Measurements from ENCODE around the gene MAPK7.

Gene MAPK7

GRCh38 chr17:19331543-19332245 is 46.6 kb upstream of the MAPK7 start:
- POLR2A ChIA-PET = interaction anchor here (0.7 kb wide), 1 partner anchor 740 kb away, joined by 3 read pairs; no protein-coding TSS in a partner anchor
- H3K4me1 ChIP-seq (ENCODE audit: control insufficient read depth, insufficient read depth, low read length) = no peaks in the 10 kb centered on the region
- CTCF ChIA-PET = interaction anchor here (1.6 to 2.1 kb wide), 3 partner anchors 9 to 116 kb away, joined by 4 to 6 read pairs (median 5); no protein-coding TSS in a partner anchor

More at GRCh38 chr17:19331543-19332245, 46.6 kb upstream of the MAPK7 start:
- Histone ChIP-seq H3K9me3 (ENCODE audit: control insufficient read depth, insufficient read depth, low read depth, low read length) (no peaks in the 10 kb centered on the region), H3K27ac (ENCODE audit: extremely low read depth, low read depth, low read length) (no peak overlapping the region), H3K4me3 (ENCODE audit: low read depth, low read length) (no peak overlapping the region), H3K36me3 (ENCODE audit: control insufficient read depth in 2 of 2, insufficient read depth in 1 of 2, low read length in 2 of 2) (peaks cover 0 to 51% of the 10 kb centered on the region in 2 experiments; a peak in 2 of 3 replicates)
- TF ChIP-seq ZNF561 (tag by site-specific recombination; IDR thresholded peaks at IDR 0.05; ENCODE audit: borderline replicate concordance) (no peak), ZNF621 (tag by site-specific recombination; IDR thresholded peaks at IDR 0.05) (no peak), ZNF768 (tag by site-specific recombination; IDR thresholded peaks at IDR 0.05) (no peak), PBX3 (CRISPR knock-in tag; IDR thresholded peaks at IDR 0.05) (no peak), PRDM6 (tag by site-specific recombination; IDR thresholded peaks at IDR 0.05) (no peak), ZNF140 (tag by site-specific recombination; IDR thresholded peaks at IDR 0.05) (no peak), ZBTB26 (tag by site-specific recombination; optimal IDR thresholded peaks at IDR 0.05) (no peak), ZNF704 (tag by site-specific recombination; IDR thresholded peaks at IDR 0.05) (no peak), ATF2 (tag by site-specific recombination; IDR thresholded peaks at IDR 0.05; ENCODE audit: low read depth) (no peak), ZNF324 (tag by site-specific recombination; IDR thresholded peaks at IDR 0.05) (no peak), TSHZ1 (tag by site-specific recombination; IDR thresholded peaks at IDR 0.05; ENCODE audit: borderline replicate concordance) (no peak)
